Measurements from ENCODE around the gene MYL7. TPM values are rescaled to one million over a fixed set of nuclear protein-coding genes. Genes with fewer than 3 reads are reported as not detected.

Gene MYL7
- total RNA-seq, 1 donor = not detected

DNA sequence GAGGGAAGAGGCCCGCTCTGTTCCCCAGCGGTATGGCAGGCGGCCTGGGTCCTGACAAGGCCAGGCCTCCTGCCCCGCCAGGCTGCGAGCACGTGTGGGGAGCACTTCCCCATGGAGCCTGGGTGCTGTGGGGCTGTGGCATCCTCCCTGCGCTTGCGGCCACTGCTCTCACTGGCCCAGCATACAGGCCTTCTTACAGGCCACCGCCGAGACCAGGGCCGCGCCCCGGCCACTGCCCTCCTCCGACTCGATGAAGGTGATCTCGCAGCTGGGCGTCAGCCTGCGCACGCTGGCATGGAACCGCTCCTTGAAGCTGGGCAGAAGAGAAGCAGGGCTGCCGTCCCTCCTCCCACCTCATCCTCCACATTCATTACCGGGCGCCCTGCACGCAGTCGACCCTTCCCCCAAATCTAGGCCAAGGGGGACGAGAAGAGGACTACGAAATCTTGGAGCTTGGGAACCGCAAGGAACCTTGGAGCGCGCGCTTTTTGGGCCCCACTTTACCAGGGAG is 3.9 kb upstream of the MYL7 start:
- peak overlapping the region; percentile 67 for H3K4me2 ChIP-seq (ENCODE audit: insufficient read depth, low read length)
- H2AFZ ChIP-seq (ENCODE audit: low read length) = no peak overlapping the region
- H3K4me1 ChIP-seq (ENCODE audit: insufficient read depth, low read length) = no peaks in the 10 kb centered on the region
- H3K9me3 ChIP-seq (ENCODE audit: low read depth, low read length) = no peaks in the 10 kb centered on the region
- H3K4me3 ChIP-seq (ENCODE audit: insufficient read depth, low read length) = no peak overlapping the region
- H3K27ac ChIP-seq (ENCODE audit: low read depth, low read length) = no peak overlapping the region
- no peaks in the 10 kb centered on the region for H3K36me3 ChIP-seq (ENCODE audit: insufficient read depth, low read length)
- H4K20me1 ChIP-seq (ENCODE audit: insufficient read depth, low read length) = no peaks in the 10 kb centered on the region
- no peaks in the 10 kb centered on the region for H3K79me2 ChIP-seq (ENCODE audit: insufficient read depth, low read length)
- no peak for DNase-seq (ENCODE audit: insufficient read length, low spot score, missing footprints)
- peaks cover 15% of the 10 kb centered on the region for H3K27me3 ChIP-seq (ENCODE audit: insufficient read depth, low read length)
- TF ChIP-seq, protein P1, sequence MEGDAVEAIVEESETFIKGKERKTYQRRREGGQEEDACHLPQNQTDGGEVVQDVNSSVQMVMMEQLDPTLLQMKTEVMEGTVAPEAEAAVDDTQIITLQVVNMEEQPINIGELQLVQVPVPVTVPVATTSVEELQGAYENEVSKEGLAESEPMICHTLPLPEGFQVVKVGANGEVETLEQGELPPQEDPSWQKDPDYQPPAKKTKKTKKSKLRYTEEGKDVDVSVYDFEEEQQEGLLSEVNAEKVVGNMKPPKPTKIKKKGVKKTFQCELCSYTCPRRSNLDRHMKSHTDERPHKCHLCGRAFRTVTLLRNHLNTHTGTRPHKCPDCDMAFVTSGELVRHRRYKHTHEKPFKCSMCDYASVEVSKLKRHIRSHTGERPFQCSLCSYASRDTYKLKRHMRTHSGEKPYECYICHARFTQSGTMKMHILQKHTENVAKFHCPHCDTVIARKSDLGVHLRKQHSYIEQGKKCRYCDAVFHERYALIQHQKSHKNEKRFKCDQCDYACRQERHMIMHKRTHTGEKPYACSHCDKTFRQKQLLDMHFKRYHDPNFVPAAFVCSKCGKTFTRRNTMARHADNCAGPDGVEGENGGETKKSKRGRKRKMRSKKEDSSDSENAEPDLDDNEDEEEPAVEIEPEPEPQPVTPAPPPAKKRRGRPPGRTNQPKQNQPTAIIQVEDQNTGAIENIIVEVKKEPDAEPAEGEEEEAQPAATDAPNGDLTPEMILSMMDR (IDR thresholded peaks at IDR 0.05; ENCODE audit: extremely low read depth, low read depth, low read length) = no peak

DNA sequence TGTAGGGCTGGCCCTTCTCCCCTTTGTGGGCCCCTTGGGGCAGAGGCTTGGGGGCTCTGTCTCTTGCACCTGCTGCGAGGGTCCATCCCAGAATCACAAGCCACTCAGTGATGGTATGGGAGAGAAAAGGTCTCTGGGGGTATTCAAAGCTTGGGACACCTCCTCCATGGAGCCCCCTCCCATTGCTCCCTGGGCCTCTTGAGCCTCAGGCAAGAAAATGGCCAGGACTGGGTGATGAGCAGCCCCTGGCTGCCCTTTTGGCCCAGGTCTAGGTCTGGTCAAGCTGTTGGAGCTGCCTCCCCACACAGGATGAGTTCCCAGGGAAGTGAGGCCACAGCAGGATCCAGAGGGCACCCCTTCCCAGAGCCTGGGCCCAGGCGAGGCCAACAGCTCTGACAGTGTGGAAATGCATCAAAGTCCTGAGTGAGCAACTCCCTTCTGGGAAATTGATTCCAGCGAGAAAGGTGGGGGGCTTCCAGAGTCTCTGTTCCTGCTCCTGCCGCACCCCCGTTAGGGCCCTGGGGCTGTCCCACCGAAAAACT is 3.4 kb upstream of the MYL7 start:
- Histone ChIP-seq H3K9me3 (ENCODE audit: low read depth, low read length) (no peaks in the 10 kb centered on the region), H3K4me2 (ENCODE audit: insufficient read depth, low read length) (no peak overlapping the region), H3K4me3 (ENCODE audit: insufficient read depth, low read length) (no peak overlapping the region), H3K27ac (ENCODE audit: low read depth, low read length) (no peak overlapping the region), H3K79me2 (ENCODE audit: insufficient read depth, low read length) (no peaks in the 10 kb centered on the region), H3K4me1 (ENCODE audit: insufficient read depth, low read length) (no peaks in the 10 kb centered on the region), H3K36me3 (ENCODE audit: insufficient read depth, low read length) (no peaks in the 10 kb centered on the region), H3K27me3 (ENCODE audit: insufficient read depth, low read length) (peaks cover 15% of the 10 kb centered on the region), H2AFZ (ENCODE audit: low read length) (no peak overlapping the region), H4K20me1 (ENCODE audit: insufficient read depth, low read length) (no peaks in the 10 kb centered on the region)
- TF ChIP-seq, protein P1 (IDR thresholded peaks at IDR 0.05; ENCODE audit: extremely low read depth, low read depth, low read length) = no peak
- peak; percentile 89 for DNase-seq (ENCODE audit: insufficient read length, low spot score, missing footprints)

DNA sequence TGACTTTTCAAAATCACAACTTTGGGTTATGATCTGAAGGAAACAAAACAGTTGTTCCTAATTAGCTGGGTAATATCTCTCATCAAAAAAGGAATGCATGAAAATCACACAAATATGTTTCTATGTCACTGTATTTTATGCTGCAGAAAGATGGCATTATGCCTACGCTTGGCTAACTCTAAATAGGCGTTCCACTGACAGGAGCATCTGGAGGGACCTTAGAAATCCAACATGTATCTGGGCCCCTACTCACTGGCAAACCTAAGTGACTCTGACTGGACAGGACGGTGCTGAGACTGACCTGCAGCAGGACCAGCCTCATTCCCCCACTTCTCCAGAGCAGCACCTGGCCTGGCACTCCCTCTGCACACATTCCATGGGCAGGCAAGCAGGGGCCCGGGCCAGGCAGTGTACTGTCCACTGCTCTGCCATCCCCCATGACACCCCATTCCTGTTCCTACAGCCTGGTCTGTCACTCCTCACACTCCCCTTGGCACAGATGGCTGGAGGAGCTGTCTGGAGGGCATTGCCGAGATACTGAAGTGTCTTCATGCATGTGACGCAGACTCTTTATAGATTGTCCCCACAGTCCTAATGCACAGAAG is 2.6 kb upstream of the MYL7 start:
- H3K4me3 ChIP-seq (ENCODE audit: insufficient read depth, low read length) = no peak overlapping the region
- peak; percentile 63 for DNase-seq (ENCODE audit: insufficient read length, low spot score, missing footprints)

DNA sequence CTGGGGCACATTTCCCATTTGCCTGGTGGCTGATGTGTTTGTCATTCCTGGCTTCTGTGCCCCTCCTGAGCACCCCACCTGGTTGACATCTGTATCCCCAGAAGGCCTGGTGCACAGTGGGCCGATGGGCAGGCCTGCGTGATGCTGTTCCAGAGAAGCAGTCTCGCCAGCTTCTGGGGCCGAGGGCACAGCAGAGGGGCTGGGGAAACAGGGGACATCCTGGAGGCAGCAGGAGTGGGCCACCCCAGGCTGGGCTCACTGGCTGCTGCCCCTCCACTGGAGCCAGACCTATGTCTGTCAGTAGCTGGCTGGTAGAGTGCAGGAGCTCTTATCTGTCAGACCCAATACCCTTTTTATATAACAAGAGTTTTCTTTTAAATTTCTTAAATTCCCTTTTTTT is 896 bp upstream of the MYL7 start:
- no peak overlapping the region for H3K27ac ChIP-seq (ENCODE audit: low read depth, low read length)
- no peak overlapping the region for H3K4me2 ChIP-seq (ENCODE audit: insufficient read depth, low read length)
- no peak overlapping the region for H3K4me3 ChIP-seq (ENCODE audit: insufficient read depth, low read length)
- no peaks in the 10 kb centered on the region for H3K79me2 ChIP-seq (ENCODE audit: insufficient read depth, low read length)
- peak; percentile 79 for DNase-seq (ENCODE audit: insufficient read length, low spot score, missing footprints)
- H3K36me3 ChIP-seq (ENCODE audit: insufficient read depth, low read length) = no peaks in the 10 kb centered on the region
- H4K20me1 ChIP-seq (ENCODE audit: insufficient read depth, low read length) = no peaks in the 10 kb centered on the region
- no peaks in the 10 kb centered on the region for H3K9me3 ChIP-seq (ENCODE audit: low read depth, low read length)
- H2AFZ ChIP-seq (ENCODE audit: low read length) = no peak overlapping the region
- TF ChIP-seq, protein P1 (IDR thresholded peaks at IDR 0.05; ENCODE audit: extremely low read depth, low read depth, low read length) = no peak
- H3K27me3 ChIP-seq (ENCODE audit: insufficient read depth, low read length) = peaks cover 15% of the 10 kb centered on the region
- H3K4me1 ChIP-seq (ENCODE audit: insufficient read depth, low read length) = no peaks in the 10 kb centered on the region

More for the DNA sequence above, 2.6 kb upstream of the MYL7 start:
- Histone ChIP-seq H2AFZ (ENCODE audit: low read length) (no peak overlapping the region), H3K4me1 (ENCODE audit: insufficient read depth, low read length) (no peaks in the 10 kb centered on the region), H3K27ac (ENCODE audit: low read depth, low read length) (no peak overlapping the region), H3K27me3 (ENCODE audit: insufficient read depth, low read length) (peaks cover 15% of the 10 kb centered on the region), H4K20me1 (ENCODE audit: insufficient read depth, low read length) (no peaks in the 10 kb centered on the region), H3K79me2 (ENCODE audit: insufficient read depth, low read length) (no peaks in the 10 kb centered on the region), H3K9me3 (ENCODE audit: low read depth, low read length) (no peaks in the 10 kb centered on the region), H3K36me3 (ENCODE audit: insufficient read depth, low read length) (no peaks in the 10 kb centered on the region), H3K4me2 (ENCODE audit: insufficient read depth, low read length) (no peak overlapping the region)
- TF ChIP-seq, protein P1 (IDR thresholded peaks at IDR 0.05; ENCODE audit: extremely low read depth, low read depth, low read length) = no peak

Data from osteoblast (primary cell).